HCT116 (cell line): ENCODE results near the gene STAC. TPM values are rescaled to one million over a fixed set of nuclear protein-coding genes. Genes with fewer than 3 reads are reported as not detected.

Source experiments
- ATAC-seq: fragments of 200-7000 bp; cut with Tn5 transposase; 2 replicates; pipeline ENCODE4 v1.9.1; 2020; ENCODE audit warnings: mild to moderate bottlenecking, moderate library complexity
- BruUV-seq: library from RNA; stranded (reverse); fragments of 400-500 nt; replicated peaks from 2 replicates; lab custom pipeline; 2021; lab: Mats Ljungman, UMichigan
- CTCF ChIA-PET: fragments of 300-600 bp; sonication (Branson Sonifier 250); formaldehyde crosslinking; loops from one replicate; lab custom pipeline; 2021; ENCODE audit warnings: antibody characterized with exemption; lab: Charles Lee
- POLR2A ChIA-PET: fragments of 300-600, 350-600 bp; sonication (Branson Sonifier 250); formaldehyde crosslinking; loops from one replicate; lab custom pipeline; 2021; ENCODE audit warnings: antibody characterized with exemption; lab: Charles Lee
- RAD21 ChIA-PET, 2 experiments: fragments of 300-600 bp; sonication (Branson Sonifier 250); formaldehyde crosslinking; loops; one replicate each; lab custom pipeline; 2023; ENCODE audit warnings: low total read pairs in 2 of 2; ENCODE audit not compliant: uncharacterized antibody in 2 of 2, unreplicated experiment in 2 of 2, low non-redundant PET in 1 of 2; lab: Charles Lee
- DNase-seq: peaks from one replicate; pipeline ENCODE4 v3.0.0-alpha.2; 2010; ENCODE audit warnings: low read depth, low spot score
- H2AFZ ChIP-seq: fragments of 200-600 bp; shearing (Covaris generic), sonication (generic); 2 replicates; pipeline ENCODE4 v1.6.1; 2017; ENCODE audit warnings: low read depth, mixed run types, mixed read lengths, antibody characterized with exemption, low read length; ENCODE audit not compliant: poor library complexity, severe bottlenecking
- H3K27ac ChIP-seq: 2 replicates; pipeline ENCODE4 v1.5.1; 2012; ENCODE audit warnings: low read depth, low read length
- H3K27me3 ChIP-seq: fragments of 200-600 bp; sonication (generic); 2 replicates; pipeline ENCODE4 v1.6.1; 2016; ENCODE audit warnings: mixed run types, low read length, mixed read lengths; ENCODE audit not compliant: insufficient read depth
- H3K36me3 ChIP-seq, 2 experiments: fragments of 200-500 bp in 1 of 2; fragments of 200-600 bp in 1 of 2; sonication (Bioruptor generic) in 1 of 2; sonication (generic) in 1 of 2; 2 replicates each; pipeline versions ENCODE4 v1.5.1 to v1.6.1; 2014 to 2016; ENCODE audit warnings: low read length in 2 of 2, inconsistent platforms in 1 of 2, mixed read lengths in 1 of 2, mixed run types in 1 of 2; ENCODE audit not compliant: insufficient read depth in 2 of 2, control insufficient read depth in 1 of 2
- H3K4me1 ChIP-seq, 2 experiments: fragments of 200-600 bp in 1 of 2; sonication (generic) in 1 of 2; 2 replicates each; pipeline versions ENCODE4 v1.5.1 to v1.6.1; 2012 to 2017; ENCODE audit warnings: low read length in 2 of 2, inconsistent platforms in 1 of 2, mild to moderate bottlenecking in 1 of 2, mixed read lengths in 1 of 2, mixed run types in 1 of 2, moderate library complexity in 1 of 2; ENCODE audit not compliant: insufficient read depth in 2 of 2, control insufficient read depth in 1 of 2
- H3K4me2 ChIP-seq: fragments of 200-600 bp; sonication (generic); 2 replicates; pipeline ENCODE4 v1.6.1; 2017; ENCODE audit warnings: mixed run types, low read length, mixed read lengths
- H3K4me3 ChIP-seq, 2 experiments: fragments of 200-600 bp in 1 of 2; sonication (generic) in 1 of 2; replicated peaks in 1 of 2; 2 replicates each; pipeline ENCODE4 v1.5.1; 2011 to 2016; ENCODE audit warnings: low read length in 2 of 2, control low read depth in 1 of 2, low read depth in 1 of 2, mild to moderate bottlenecking in 1 of 2, mixed read lengths in 1 of 2, mixed run types in 1 of 2
- H3K79me2 ChIP-seq: fragments of 200-600 bp; sonication (generic); 2 replicates; pipeline ENCODE4 v1.6.1; 2017; ENCODE audit warnings: mild to moderate bottlenecking, mixed run types, low read length, moderate library complexity, mixed read lengths; ENCODE audit not compliant: insufficient read depth
- H3K9ac ChIP-seq: fragments of 200-600 bp; sonication (generic); 2 replicates; pipeline ENCODE4 v1.6.1; 2016; ENCODE audit warnings: low read length, mixed read lengths
- H3K9me2 ChIP-seq: fragments of 200-600 bp; sonication (generic), shearing (Covaris generic); 2 replicates; pipeline ENCODE4 v1.6.1; 2017; ENCODE audit warnings: mixed run types, mild to moderate bottlenecking, moderate library complexity; ENCODE audit not compliant: insufficient read depth
- H3K9me3 ChIP-seq, 2 experiments: fragments of 200-500 bp in 1 of 2; fragments of 200-600 bp in 1 of 2; sonication (Bioruptor generic) in 1 of 2; sonication (generic) in 1 of 2; 2 replicates each; pipeline ENCODE4 v1.6.1; 2014 to 2017; ENCODE audit warnings: low read length in 2 of 2, mixed read lengths in 2 of 2, inconsistent platforms in 1 of 2, low read depth in 1 of 2, mild to moderate bottlenecking in 1 of 2, mixed run types in 1 of 2, moderate library complexity in 1 of 2; ENCODE audit not compliant: control insufficient read depth in 1 of 2, insufficient read depth in 1 of 2
- H4K20me1 ChIP-seq: fragments of 200-600 bp; sonication (generic), shearing (Covaris generic); 2 replicates; pipeline ENCODE4 v1.6.1; 2017; ENCODE audit warnings: mixed run types, mild to moderate bottlenecking, moderate library complexity; ENCODE audit not compliant: insufficient read depth
- CBX3 ChIP-seq: IDR thresholded peaks from 2 replicates; pipeline ENCODE4 v1.6.1; 2012; ENCODE audit warnings: low read depth
- EZH2 ChIP-seq: fragments of 200-600 bp; sonication (generic); IDR thresholded peaks from 2 replicates; pipeline ENCODE4 v1.6.1; 2017; ENCODE audit warnings: antibody characterized with exemption, mixed run types
- ZFX ChIP-seq: fragments of 450-650 bp; IDR thresholded peaks from 2 replicates; pipeline ENCODE4 v1.6.1; 2017
- intact Hi-C: fragments of 100-400 bp; cut with micrococcal nuclease; formaldehyde crosslinking; loops from 2 replicates; pipeline ENCODE4 v1.10.0; 2022
- total RNA-seq: library from RNA; stranded (reverse); gene quantifications from one replicate; pipeline ENCODE4 v1.2.1, GENCODE V29; 2021; ENCODE audit not compliant: unreplicated experiment
- TF ChIP-seq, protein P1 (sequence below): IDR thresholded peaks from 2 replicates; pipeline ENCODE4 v1.6.1; 2012

Gene STAC
- total RNA-seq, 1 experiment from 2014 or later = not detected

DNA sequence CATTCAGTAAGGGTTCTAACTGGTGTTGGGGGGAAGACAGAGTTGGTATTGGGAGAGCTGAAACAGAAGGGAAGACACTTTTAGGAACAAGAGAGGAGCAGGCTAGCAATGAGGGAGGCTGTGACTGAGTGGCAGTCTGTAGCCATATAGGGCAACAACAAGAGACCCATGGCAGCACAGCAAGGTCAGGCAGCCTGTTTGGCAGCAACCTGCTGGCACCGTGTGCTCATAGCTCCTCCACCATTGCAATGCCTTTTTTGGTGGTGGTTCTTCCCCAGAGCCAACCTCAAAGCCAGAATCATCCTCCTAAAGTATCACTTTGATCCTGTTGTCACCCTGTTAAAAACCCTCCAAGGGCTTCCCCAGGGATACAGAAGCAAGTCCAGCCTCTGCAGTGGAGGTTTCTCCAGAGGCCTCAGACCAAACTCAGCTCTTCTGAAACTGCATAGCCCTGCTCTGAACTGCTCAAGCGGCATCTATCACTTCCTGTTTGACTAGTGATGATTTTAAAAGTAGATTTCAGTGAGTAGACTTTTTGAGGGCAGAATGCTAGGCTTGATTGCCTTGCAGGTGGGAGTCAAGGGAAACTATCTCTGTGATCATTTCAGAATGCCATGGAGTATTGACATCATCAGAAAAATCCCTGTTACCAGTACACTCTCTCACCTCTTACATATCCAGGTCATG is 176.9 kb downstream of the STAC start:
- 0 out of 2 replicates have a peak, but pooled peaks cover 4% of the 10 kb centered on the region for H3K27me3 ChIP-seq
- H3K79me2 ChIP-seq = no peaks in the 10 kb centered on the region
- CTCF ChIA-PET = no interaction called here
- no peak for ATAC-seq
- no peaks in the 10 kb centered on the region for H3K4me1 ChIP-seq
- H3K36me3 ChIP-seq = no peaks in the 10 kb centered on the region
- no peak overlapping the region for H3K4me2 ChIP-seq
- no peak for TF ChIP-seq CBX3
- TF ChIP-seq ZFX = no peak
- no peak for TF ChIP-seq EZH2
- POLR2A ChIA-PET = no interaction called here
- H3K9me3 ChIP-seq = no peaks in the 10 kb centered on the region
- H4K20me1 ChIP-seq = no peaks in the 10 kb centered on the region
- DNase-seq = no peak
- no peak overlapping the region for H3K9ac ChIP-seq
- no TSS peak for BruUV-seq
- H3K9me2 ChIP-seq = no peaks in the 10 kb centered on the region
- H2AFZ ChIP-seq = no peak overlapping the region
- no peak overlapping the region for H3K4me3 ChIP-seq
- RAD21 ChIA-PET = no interaction called here
- intact Hi-C loops = no loop called here
- H3K27ac ChIP-seq = no peak overlapping the region

DNA sequence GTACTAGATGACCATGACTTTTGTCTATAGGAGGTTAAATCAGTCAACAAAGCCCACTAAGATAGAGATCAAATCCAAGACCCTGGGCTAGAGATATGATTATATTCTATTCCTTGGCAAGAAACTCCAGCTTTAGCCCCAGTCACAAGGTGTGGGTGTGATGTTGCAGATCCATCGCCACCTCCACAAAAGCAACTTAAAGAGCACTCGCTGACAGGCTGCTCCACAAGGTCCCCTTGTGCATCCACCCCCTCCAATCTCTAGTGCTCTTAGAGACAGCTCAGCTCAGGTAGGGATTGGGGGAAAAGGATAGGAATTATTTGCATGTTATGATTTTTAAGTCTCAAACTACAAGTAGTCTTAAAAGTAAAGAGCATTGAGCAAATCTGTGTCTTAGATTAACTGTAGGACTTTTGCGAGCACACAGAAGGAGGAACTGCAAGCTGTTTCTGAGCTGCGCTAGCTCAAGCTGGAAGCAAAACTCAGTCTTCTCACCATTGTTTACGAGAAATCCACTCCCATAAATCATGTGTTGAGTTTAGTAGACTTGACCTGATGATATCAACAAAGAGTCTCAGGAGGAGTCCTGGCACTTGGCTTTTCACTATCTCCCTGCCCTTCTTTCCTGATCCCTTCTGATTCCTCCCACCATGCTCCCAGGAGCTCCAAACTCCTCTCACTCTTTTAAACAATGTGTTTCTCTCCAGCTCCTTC is 177.6 kb downstream of the STAC start:
- no peaks in the 10 kb centered on the region for H3K4me1 ChIP-seq
- H3K79me2 ChIP-seq = no peaks in the 10 kb centered on the region
- 0 out of 2 replicates have a peak, but pooled peaks cover 6% of the 10 kb centered on the region for H3K27me3 ChIP-seq
- ChIA-PET CTCF (interaction anchor here (1.6 kb wide), 1 partner anchor 17 kb away, joined by 3 read pairs; no protein-coding TSS in a partner anchor), POLR2A (no interaction called here), RAD21 (no interaction called here)
- H3K9me3 ChIP-seq = no peaks in the 10 kb centered on the region
- H4K20me1 ChIP-seq = no peaks in the 10 kb centered on the region
- no TSS peak for BruUV-seq
- no peak for ATAC-seq
- intact Hi-C loops = no loop called here
- TF ChIP-seq, protein P1, sequence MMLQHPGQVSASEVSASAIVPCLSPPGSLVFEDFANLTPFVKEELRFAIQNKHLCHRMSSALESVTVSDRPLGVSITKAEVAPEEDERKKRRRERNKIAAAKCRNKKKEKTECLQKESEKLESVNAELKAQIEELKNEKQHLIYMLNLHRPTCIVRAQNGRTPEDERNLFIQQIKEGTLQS = no peak
- no peak for TF ChIP-seq CBX3
- H3K9me2 ChIP-seq = no peaks in the 10 kb centered on the region
- H3K36me3 ChIP-seq = no peaks in the 10 kb centered on the region
- H3K4me3 ChIP-seq = no peak overlapping the region
- H3K4me2 ChIP-seq = no peak overlapping the region
- H2AFZ ChIP-seq = no peak overlapping the region
- no peak overlapping the region for H3K27ac ChIP-seq
- no peak overlapping the region for H3K9ac ChIP-seq
- no peak for DNase-seq
